IMR-90 (cell line): ENCODE results near the gene ANKRD13D. TPM values are rescaled to one million over a fixed set of nuclear protein-coding genes. Genes with fewer than 3 reads are reported as not detected.

ENCODE experiments used
- ATAC-seq: fragments of 200-7000 bp; cut with Tn5 transposase; 2 replicates; pipeline ENCODE4 v1.9.1; 2020; ENCODE audit warnings: low read depth, mild to moderate bottlenecking, moderate library complexity
- BruUV-seq: library from RNA; stranded (reverse); fragments of 400-500 nt; replicated peaks from 2 replicates; lab custom pipeline; 2021; lab: Mats Ljungman, UMichigan
- CTCF ChIA-PET: fragments of 300-600 bp; formaldehyde crosslinking; extraction: SDS; loops from one replicate; lab custom pipeline; 2021; ENCODE audit warnings: antibody characterized with exemption; lab: Yijun Ruan, JAX
- POLR2A ChIA-PET: fragments of 300-600 bp; sonication (Branson Sonifier 250); formaldehyde crosslinking; loops from one replicate; lab custom pipeline; 2022; ENCODE audit warnings: antibody characterized with exemption; ENCODE audit not compliant: unreplicated experiment; lab: Charles Lee
- DNase-seq: peaks from one replicate; pipeline ENCODE4 v3.0.0; 2013
- H2AFZ ChIP-seq: replicated peaks from 2 replicates; pipeline ENCODE3; 2013; ENCODE audit warnings: low read length, mild to moderate bottlenecking; ENCODE audit not compliant: poor library complexity
- H2AK5ac ChIP-seq: 2 replicates; pipeline ENCODE4 v1.6.1; 2013; ENCODE audit warnings: low read depth, low read length, inconsistent platforms
- H2AK9ac ChIP-seq: replicated peaks from 2 replicates; pipeline ENCODE3; 2013; ENCODE audit warnings: mild to moderate bottlenecking, low read depth, low read length, moderate library complexity; ENCODE audit not compliant: poor library complexity
- H2BK120ac ChIP-seq: 2 replicates; pipeline ENCODE4 v1.6.1; 2013; ENCODE audit warnings: low read depth, low read length, inconsistent platforms
- H2BK15ac ChIP-seq: 3 replicates; pipeline ENCODE4 v1.6.1; 2013; ENCODE audit warnings: low read depth, low read length, inconsistent platforms
- H2BK20ac ChIP-seq: 2 replicates; pipeline ENCODE4 v1.6.1; 2013; ENCODE audit warnings: low read depth, mild to moderate bottlenecking, inconsistent platforms, low read length, moderate library complexity
- H2BK5ac ChIP-seq: 2 replicates; pipeline ENCODE4 v1.6.1; 2013; ENCODE audit warnings: mild to moderate bottlenecking, low read depth, low read length, inconsistent platforms; ENCODE audit not compliant: poor library complexity, severe bottlenecking
- H3K14ac ChIP-seq: replicated peaks from 2 replicates; pipeline ENCODE4 v1.6.1; 2013; ENCODE audit warnings: low read depth, low read length, inconsistent platforms
- H3K18ac ChIP-seq: 2 replicates; pipeline ENCODE4 v1.6.1; 2013; ENCODE audit warnings: low read depth, low read length, control low read depth
- H3K23ac ChIP-seq: 2 replicates; pipeline ENCODE4 v1.6.1; 2013; ENCODE audit warnings: low read depth, low read length, inconsistent platforms
- H3K27ac ChIP-seq: 2 replicates; pipeline ENCODE4 v1.5.1; 2013; ENCODE audit warnings: mild to moderate bottlenecking, control low read depth, low read length; ENCODE audit not compliant: insufficient read depth
- H3K27me3 ChIP-seq: 2 replicates; pipeline ENCODE4 v1.6.1; 2013; ENCODE audit warnings: low read length; ENCODE audit not compliant: control insufficient read depth, insufficient read depth
- H3K36me3 ChIP-seq: 2 replicates; pipeline ENCODE4 v1.6.1; 2013; ENCODE audit warnings: low read length, mixed read lengths; ENCODE audit not compliant: control insufficient read depth, insufficient read depth
- H3K4ac ChIP-seq: 2 replicates; pipeline ENCODE4 v1.6.1; 2013; ENCODE audit warnings: low read depth, low read length, inconsistent platforms
- H3K4me1 ChIP-seq: 2 replicates; pipeline ENCODE4 v1.6.1; 2013; ENCODE audit warnings: low read length, mixed read lengths; ENCODE audit not compliant: control insufficient read depth, insufficient read depth
- H3K4me2 ChIP-seq: 2 replicates; pipeline ENCODE4 v1.6.1; 2013; ENCODE audit warnings: low read depth, mild to moderate bottlenecking, control low read depth, low read length, moderate library complexity
- H3K4me3 ChIP-seq: 2 replicates; pipeline ENCODE4 v1.5.1; 2013; ENCODE audit warnings: low read depth, mild to moderate bottlenecking, control low read depth, low read length, moderate library complexity; ENCODE audit not compliant: insufficient read depth
- H3K56ac ChIP-seq: 2 replicates; pipeline ENCODE4 v1.6.1; 2013; ENCODE audit warnings: low read length, inconsistent platforms; ENCODE audit not compliant: insufficient read depth; ENCODE audit errors: extremely low read depth
- H3K79me1 ChIP-seq, 2 experiments: 2 replicates each; pipeline ENCODE4 v1.6.1; 2013; ENCODE audit warnings: low read length in 2 of 2, inconsistent platforms in 1 of 2, low read depth in 1 of 2
- H3K9ac ChIP-seq: 2 replicates; pipeline ENCODE4 v1.6.1; 2013; ENCODE audit warnings: low read depth, low read length, control low read depth
- H3K9me1 ChIP-seq: 2 replicates; pipeline ENCODE4 v1.6.1; 2013; ENCODE audit warnings: low read length, inconsistent platforms; ENCODE audit not compliant: insufficient read depth
- H3K9me3 ChIP-seq: 2 replicates; pipeline ENCODE4 v1.6.1; 2013; ENCODE audit warnings: low read length; ENCODE audit not compliant: control insufficient read depth, insufficient read depth
- H4K20me1 ChIP-seq: 2 replicates; pipeline ENCODE4 v1.6.1; 2013; ENCODE audit warnings: low read length, inconsistent platforms; ENCODE audit not compliant: insufficient read depth
- H4K5ac ChIP-seq: 2 replicates; pipeline ENCODE4 v1.6.1; 2013; ENCODE audit warnings: mild to moderate bottlenecking, low read depth, low read length, control low read depth
- H4K8ac ChIP-seq, 2 experiments: 2 replicates each; pipeline ENCODE4 v1.6.1; 2013; ENCODE audit warnings: low read depth in 2 of 2, low read length in 2 of 2, control low read depth in 1 of 2, inconsistent platforms in 1 of 2
- H4K91ac ChIP-seq: 2 replicates; pipeline ENCODE4 v1.6.1; 2013; ENCODE audit warnings: low read depth, low read length, inconsistent platforms; ENCODE audit not compliant: insufficient read depth
- CHD1 ChIP-seq: IDR thresholded peaks from 2 replicates; pipeline ENCODE4 v1.6.1; 2012; ENCODE audit warnings: low read depth, low read length, improper control_type of control experiment
- MXI1 ChIP-seq: IDR thresholded peaks from 2 replicates; pipeline ENCODE4 v1.6.1; 2012; ENCODE audit warnings: low read depth, mild to moderate bottlenecking, low read length, moderate library complexity, borderline replicate concordance
- SMC3 ChIP-seq: fragments of 150-350 bp; IDR thresholded peaks from 2 replicates; pipeline ENCODE4 v1.6.1; 2016; ENCODE audit warnings: low read depth, mild to moderate bottlenecking, antibody characterized with exemption, low read length, moderate library complexity
- USF2 ChIP-seq: fragments of 150-350 bp; IDR thresholded peaks from 2 replicates; pipeline ENCODE4 v1.6.1; 2017; ENCODE audit warnings: mild to moderate bottlenecking, antibody characterized with exemption, low read length, low read depth
- WGBS, 2 experiments: methylation state at CpG; one replicate each; pipeline versions ENCODE4 v1.1.5 to v1.1.7; 2013; ENCODE audit warnings: missing lambda C conversion rate in 2 of 2; ENCODE audit not compliant: insufficient read length in 1 of 2; ENCODE audit errors: extremely low coverage in 2 of 2; 5-methylcytosine and 5-hydroxymethylcytosine counted together
- dilution Hi-C: fragments of 300-500 bp; cut with HindIII; formaldehyde crosslinking; loops from one replicate; pipeline ENCODE4 v1.14.3; 2018; ENCODE audit warnings: low sequenced_read_pairs; ENCODE audit not compliant: unreplicated experiment
- in situ Hi-C: fragments of 300-500 bp; cut with MboI; formaldehyde crosslinking; loops from 3 replicates; pipeline ENCODE4 v1.14.3; 2019; ENCODE audit warnings: low sequenced_read_pairs, inconsistent platforms, mixed read lengths
- intact Hi-C: fragments of 100-400 bp; cut with micrococcal nuclease; formaldehyde crosslinking; loops from 2 replicates; pipeline ENCODE4 v1.10.0; 2022
- polyA plus RNA-seq, 3 experiments: library from polyadenylated mRNA; depleted of rRNA; stranded (reverse); fragments of >200 nt; gene quantifications; 2 replicates each; pipeline ENCODE4 v1.2.3, GENCODE V29; 2012; ENCODE audit warnings: low replicate concordance in 1 of 3
- total RNA-seq: library from RNA; depleted of rRNA; stranded (reverse); fragments of >200 nt; gene quantifications from 2 replicates; pipeline ENCODE4 v1.2.3, GENCODE V29; 2012

The ANKRD13D gene
- total and polyA plus RNA-seq, 2 of the 4 experiments (the other 2 are of a cell fraction): 7.3 to 38.4 TPM

GRCh38 chr11:67317205-67317887, 28.2 kb downstream of the ANKRD13D start (continued):
- no peak for TF ChIP-seq USF2

- Histone ChIP-seq H3K4me1 (0 out of 2 replicates have a peak, but pooled peaks cover 2% of the 10 kb centered on the region), H4K8ac (peak overlapping the region in 1 of 2 experiments; percentile 13; a peak in 1 of 4 replicates), H3K9me1 (peaks cover 3% of the 10 kb centered on the region; the same call in 1 of the 2 replicates), H3K18ac (no peak overlapping the region), H3K4me3 (peak overlapping the region; percentile 67), H3K27ac (peak overlapping the region; percentile 7; the same call in 1 of the 2 replicates), H3K23ac (peak overlapping the region; percentile 18; the same call in 1 of the 2 replicates), H2AK5ac (no peak overlapping the region), H3K9me3 (no peaks in the 10 kb centered on the region), H4K91ac (no peak overlapping the region), H2BK15ac (no peak overlapping the region), H2BK120ac (no peak overlapping the region), H3K4me2 (peak overlapping the region; percentile 74), H4K20me1 (peaks cover 6% of the 10 kb centered on the region; the same call in 1 of the 2 replicates), H3K79me1 (no peaks in the 10 kb centered on the region; a peak in 1 of 4 replicates), H3K56ac (no peak overlapping the region), H3K4ac (peak overlapping the region; percentile 7; the same call in 1 of the 2 replicates), H3K9ac (peak overlapping the region; percentile 15), H3K14ac (0 out of 2 replicates have a peak overlapping the region, but pooled peaks have one; percentile 16), H4K5ac (no peak overlapping the region), H2AFZ (peak overlapping the region; percentile 98), H2BK20ac (no peak overlapping the region), H2AK9ac (peak overlapping the region; percentile 87), H3K27me3 (no peaks in the 10 kb centered on the region), H2BK5ac (no peak overlapping the region), H3K36me3 (no peaks in the 10 kb centered on the region)
- WGBS, 2 experiments: 1% methylated on average over 34 of the region's 53 CpGs; no CpG with 5 or more reads in 1 of the 2 experiments
- ChIA-PET CTCF (interaction anchor here (0.6 to 1.6 kb wide), 9 partner anchors 15 to 372 kb away, joined by 3 to 10 read pairs (median 4); partner anchors contain the start of genes GRK2 and SSH3), POLR2A (interaction anchor here (1.4 kb wide), 1 partner anchor 56 kb away, joined by 7 read pairs; no protein-coding TSS in a partner anchor)
- no TSS peak for BruUV-seq
- ATAC-seq (peak; percentile 33), DNase-seq (no peak)
- dilution Hi-C loops (no loop called here), in situ Hi-C loops (loop anchor here (5.0 to 10.0 kb wide), 2 partner anchors 56 to 233 kb away; no protein-coding TSS in a partner anchor), intact Hi-C loops (loop anchor here (1.0 kb wide), 3 partner anchors 52 to 237 kb away; partner anchors contain the start of gene GRK2)
- no peak for TF ChIP-seq CHD1
- TF ChIP-seq MXI1: peak; percentile 46; the same call in 1 of the 2 replicates
- no peak for TF ChIP-seq SMC3
Measured at GRCh38 chr11:67317888-67318555, 28.9 kb downstream of the ANKRD13D start.
